ENCODE measurements around the gene SCART1.
"Not testable (repeated sequence)": the region's sequence is repeated elsewhere in the genome, so short reads cannot be mapped to it uniquely, and the experiment has no call there.

- TF ChIP-seq POLR2A, EP300 (IDR thresholded peaks at IDR 0.05): not testable (repeated sequence)
Measured at GRCh38 chr10:133493562-133493961, 39.8 kb downstream of the SCART1 start.
